ENCODE results near the gene YJEFN3.
A peak's percentile ranks its signal among the peaks of the same experiment; 100 is the strongest.

Gene YJEFN3

DNA sequence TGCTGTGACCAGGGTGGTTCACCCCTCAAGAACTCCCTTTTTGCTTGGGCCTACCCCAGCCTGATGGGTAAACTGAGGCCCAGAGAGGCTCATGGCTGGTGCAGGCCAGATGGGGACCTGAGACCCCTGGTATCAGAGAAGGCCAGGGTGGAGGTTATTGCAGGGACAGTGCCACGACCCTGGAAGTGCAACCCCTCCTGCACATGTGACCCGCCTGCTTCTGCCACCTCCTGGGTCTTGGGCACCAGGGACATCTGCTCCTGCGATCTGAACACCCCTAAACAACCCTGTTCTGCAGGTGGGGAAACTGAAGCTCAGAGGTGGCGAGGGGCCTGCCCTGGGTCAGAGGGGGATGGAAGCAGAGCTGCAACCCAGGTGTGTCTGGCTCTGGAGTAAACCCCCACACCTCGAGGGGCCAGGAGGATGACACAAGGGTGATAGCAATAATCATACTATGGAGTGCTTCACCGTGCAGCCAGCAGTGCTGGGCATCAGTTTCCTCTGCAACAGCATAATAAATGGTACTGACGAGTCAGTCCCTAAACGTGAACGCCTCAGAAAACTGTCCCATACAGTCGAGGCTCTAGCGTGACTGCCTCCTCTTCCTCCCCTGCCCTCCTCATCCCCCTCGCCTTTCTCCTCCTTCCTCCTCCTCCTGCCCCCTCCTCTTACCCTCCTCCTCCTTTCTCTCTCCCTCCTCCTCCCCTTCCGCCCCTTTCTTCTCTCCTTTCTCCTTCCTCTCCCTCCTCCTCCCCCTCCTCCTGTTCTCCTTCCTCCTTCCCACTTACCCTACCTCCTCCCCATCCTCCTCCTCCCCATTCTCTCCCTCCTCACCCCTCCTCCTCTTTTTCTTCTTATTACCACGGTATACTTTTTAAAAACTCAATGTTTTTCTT is 4.3 kb downstream of the YJEFN3 start:
- Histone ChIP-seq H3K27ac (ENCODE audit: insufficient read depth, low read depth, low read length, poor library complexity, severe bottlenecking) (no peak overlapping the region), H3K27me3 (ENCODE audit: control insufficient read depth, insufficient read depth, low read length, poor library complexity, severe bottlenecking) (peaks cover 10% of the 10 kb centered on the region), H3K9me3 (ENCODE audit: control insufficient read depth, low read length) (no peaks in the 10 kb centered on the region), H3K4me3 (ENCODE audit: insufficient read depth, low read depth, low read length) (no peak overlapping the region), H3K4me1 (ENCODE audit: control insufficient read depth, insufficient read depth, low read length) (peaks cover 5% of the 10 kb centered on the region), H3K36me3 (ENCODE audit: control insufficient read depth, insufficient read depth, low read length) (peaks cover 9% of the 10 kb centered on the region)
- 79 to 80% methylated on average over 14 of the region's 14 CpGs for WGBS, 2 experiments

DNA sequence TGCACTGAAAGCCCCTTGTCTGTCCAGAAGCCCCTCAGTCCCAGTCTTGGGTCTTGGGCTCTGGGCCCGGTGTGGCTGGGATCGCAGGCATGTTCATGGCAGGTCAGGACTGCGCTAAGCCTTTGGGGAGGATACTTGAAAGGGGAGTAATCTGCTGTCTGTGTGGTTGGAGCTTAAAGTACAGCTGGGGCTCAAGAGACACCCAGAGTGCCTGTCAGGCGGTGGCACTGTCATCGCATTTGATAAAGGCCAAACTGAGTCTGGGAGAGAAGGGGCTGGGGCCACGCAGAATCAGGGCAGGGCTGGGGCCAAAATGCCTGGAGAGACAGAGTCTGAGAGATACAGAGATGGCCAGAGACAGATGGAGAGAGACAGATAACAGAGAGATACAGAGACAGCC is 5.1 kb downstream of the YJEFN3 start:
- H3K36me3 ChIP-seq (ENCODE audit: control insufficient read depth, insufficient read depth, low read length) = peaks cover under 1% of the 10 kb centered on the region
- peaks cover 13% of the 10 kb centered on the region for H3K4me1 ChIP-seq (ENCODE audit: control insufficient read depth, insufficient read depth, low read length)
- no peaks in the 10 kb centered on the region for H3K9me3 ChIP-seq (ENCODE audit: control insufficient read depth, low read length)
- no peak overlapping the region for H3K27ac ChIP-seq (ENCODE audit: insufficient read depth, low read depth, low read length, poor library complexity, severe bottlenecking)
- H3K27me3 ChIP-seq (ENCODE audit: control insufficient read depth, insufficient read depth, low read length, poor library complexity, severe bottlenecking) = peaks cover 18% of the 10 kb centered on the region
- no peak overlapping the region for H3K4me3 ChIP-seq (ENCODE audit: insufficient read depth, low read depth, low read length)
- 89% methylated on average over 6 of the region's 6 CpGs for WGBS, 2 experiments

DNA sequence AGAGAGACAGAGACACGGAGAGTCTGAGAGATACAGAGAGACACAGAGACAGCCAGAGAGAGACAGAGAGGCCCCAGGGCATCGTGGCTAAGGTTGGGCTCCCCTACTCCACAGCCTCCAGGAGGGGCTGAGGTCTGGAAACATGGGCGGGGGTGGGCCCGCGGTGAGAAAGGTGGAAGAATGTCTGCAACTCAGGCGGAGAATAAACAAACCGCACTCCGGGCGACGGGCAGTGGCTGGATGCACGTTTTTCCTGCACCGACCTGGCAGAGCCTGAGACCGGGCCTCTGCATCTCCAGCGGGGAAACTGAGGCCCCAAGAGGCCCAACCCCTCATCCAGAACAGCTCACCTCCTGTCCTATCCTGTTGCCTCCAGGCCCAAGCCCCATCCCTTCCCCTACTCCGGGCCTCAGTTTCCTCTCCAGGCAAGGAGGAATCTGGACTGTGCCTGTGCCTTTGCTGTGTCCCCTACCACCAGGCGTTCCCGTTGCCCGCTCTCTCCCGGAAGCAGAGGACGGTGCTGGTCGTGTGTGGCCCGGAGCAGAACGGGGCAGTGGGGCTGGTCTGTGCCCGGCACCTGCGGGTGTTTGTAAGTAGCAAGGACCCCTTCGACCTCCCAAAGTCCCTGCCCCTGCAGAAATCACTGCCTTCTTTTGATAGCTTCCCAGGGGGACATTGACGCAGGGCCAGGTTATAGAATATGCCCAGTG is 6.0 kb downstream of the YJEFN3 start:
- 89% methylated on average over 27 of the region's 27 CpGs for WGBS, 2 experiments

DNA sequence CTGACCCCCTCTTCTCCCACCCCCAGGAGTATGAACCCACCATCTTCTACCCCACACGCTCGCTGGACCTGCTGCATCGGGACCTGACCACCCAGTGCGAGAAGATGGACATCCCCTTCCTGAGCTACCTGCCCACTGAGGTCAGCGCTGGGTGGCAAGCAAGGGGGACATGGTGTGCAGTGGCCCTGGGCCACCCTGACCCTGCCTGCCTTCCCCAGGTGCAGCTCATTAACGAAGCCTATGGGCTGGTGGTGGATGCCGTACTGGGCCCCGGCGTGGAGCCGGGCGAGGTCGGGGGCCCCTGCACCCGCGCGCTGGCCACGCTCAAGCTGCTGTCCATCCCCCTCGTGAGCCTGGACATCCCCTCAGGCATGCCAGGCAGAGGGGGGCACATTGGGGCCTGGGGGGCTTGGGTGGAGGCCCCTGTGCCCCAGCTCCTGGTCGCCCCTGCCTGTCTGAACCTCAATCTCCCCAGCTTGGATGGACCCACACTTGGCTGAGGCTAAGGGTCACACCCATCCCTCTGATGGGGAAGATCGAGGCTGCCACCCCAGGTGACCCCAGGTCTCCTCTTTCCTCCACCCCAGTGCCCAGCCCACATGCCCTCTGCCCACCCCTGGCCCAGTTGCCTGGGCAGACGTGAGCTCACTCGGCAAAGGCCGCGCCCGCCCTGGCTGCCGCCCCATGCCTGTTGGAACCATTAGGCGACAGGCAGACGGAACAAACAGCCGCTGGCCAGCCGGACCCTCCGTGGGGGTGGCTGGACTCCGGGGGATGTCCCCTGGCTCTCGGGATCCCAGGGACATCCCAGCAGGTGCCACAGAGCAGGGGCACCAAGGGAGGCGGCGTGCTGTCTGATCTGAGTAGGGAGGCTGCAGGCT is 6.8 kb downstream of the YJEFN3 start:
- peaks cover 35% of the 10 kb centered on the region for H3K27me3 ChIP-seq (ENCODE audit: control insufficient read depth, insufficient read depth, low read length, poor library complexity, severe bottlenecking)
- no peaks in the 10 kb centered on the region for H3K9me3 ChIP-seq (ENCODE audit: control insufficient read depth, low read length)
- 94 to 95% methylated on average over 34 of the region's 34 CpGs for WGBS, 2 experiments
- H3K4me1 ChIP-seq (ENCODE audit: control insufficient read depth, insufficient read depth, low read length) = peaks cover 11% of the 10 kb centered on the region
- no peak overlapping the region for H3K27ac ChIP-seq (ENCODE audit: insufficient read depth, low read depth, low read length, poor library complexity, severe bottlenecking)
- H3K36me3 ChIP-seq (ENCODE audit: control insufficient read depth, insufficient read depth, low read length) = no peaks in the 10 kb centered on the region
- H3K4me3 ChIP-seq (ENCODE audit: insufficient read depth, low read depth, low read length) = no peak overlapping the region

More for the DNA sequence above, 6.0 kb downstream of the YJEFN3 start:
- no peak overlapping the region for H3K27ac ChIP-seq (ENCODE audit: insufficient read depth, low read depth, low read length, poor library complexity, severe bottlenecking)
- H3K36me3 ChIP-seq (ENCODE audit: control insufficient read depth, insufficient read depth, low read length) = no peaks in the 10 kb centered on the region
- peaks cover 11% of the 10 kb centered on the region for H3K4me1 ChIP-seq (ENCODE audit: control insufficient read depth, insufficient read depth, low read length)
- H3K27me3 ChIP-seq (ENCODE audit: control insufficient read depth, insufficient read depth, low read length, poor library complexity, severe bottlenecking) = peaks cover 26% of the 10 kb centered on the region
- H3K4me3 ChIP-seq (ENCODE audit: insufficient read depth, low read depth, low read length) = no peak overlapping the region
- no peaks in the 10 kb centered on the region for H3K9me3 ChIP-seq (ENCODE audit: control insufficient read depth, low read length)

DNA sequence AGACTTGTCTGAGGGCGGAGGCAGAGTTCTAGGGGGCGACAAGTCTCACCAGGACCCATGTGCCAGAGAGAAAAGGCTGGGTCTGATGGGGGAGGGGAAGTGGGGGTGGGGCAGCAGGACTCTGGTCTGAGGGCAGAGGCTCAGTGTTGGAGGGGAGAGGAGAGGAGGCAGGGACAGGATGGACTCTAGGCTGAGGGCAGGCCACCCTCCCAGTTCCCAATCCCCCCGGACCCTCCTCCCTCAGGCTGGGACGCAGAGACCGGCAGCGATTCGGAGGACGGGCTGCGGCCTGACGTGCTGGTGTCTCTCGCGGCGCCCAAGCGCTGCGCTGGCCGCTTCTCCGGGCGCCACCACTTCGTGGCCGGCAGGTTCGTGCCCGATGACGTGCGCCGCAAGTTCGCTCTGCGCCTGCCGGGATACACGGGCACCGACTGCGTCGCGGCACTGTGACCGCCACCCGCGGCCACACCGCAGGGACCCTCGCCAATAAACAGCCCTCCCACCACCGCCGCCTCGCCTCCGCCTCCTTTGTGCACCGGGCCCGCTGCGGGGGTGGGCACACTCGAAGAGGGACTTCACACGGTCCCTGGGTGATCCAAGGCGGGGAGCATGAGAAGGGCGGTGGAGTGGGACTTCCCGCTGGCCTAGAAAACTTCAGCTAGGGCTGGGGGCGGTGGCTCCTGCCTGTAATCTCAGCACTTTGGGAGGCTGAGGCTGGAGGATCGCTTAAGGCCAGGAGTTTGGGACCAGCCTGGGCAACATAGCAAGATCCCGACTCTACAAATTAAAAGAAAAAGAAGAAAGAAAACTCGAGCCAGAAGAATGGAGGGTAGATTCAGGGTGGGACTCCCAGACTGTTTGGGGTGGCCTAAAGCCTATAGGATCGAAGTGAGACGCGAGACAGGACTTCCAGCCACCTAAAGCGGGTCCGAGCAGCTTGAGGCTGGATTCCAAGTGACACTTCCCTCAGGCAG is 8.7 kb downstream of the YJEFN3 start:
- Histone ChIP-seq H3K4me3 (ENCODE audit: insufficient read depth, low read depth, low read length) (no peak overlapping the region), H3K27ac (ENCODE audit: insufficient read depth, low read depth, low read length, poor library complexity, severe bottlenecking) (no peak overlapping the region), H3K4me1 (ENCODE audit: control insufficient read depth, insufficient read depth, low read length) (peaks cover 11% of the 10 kb centered on the region), H3K36me3 (ENCODE audit: control insufficient read depth, insufficient read depth, low read length) (no peaks in the 10 kb centered on the region), H3K27me3 (ENCODE audit: control insufficient read depth, insufficient read depth, low read length, poor library complexity, severe bottlenecking) (peaks cover 46% of the 10 kb centered on the region), H3K9me3 (ENCODE audit: control insufficient read depth, low read length) (no peaks in the 10 kb centered on the region)
- 76% methylated on average over 59 of the region's 59 CpGs for WGBS, 2 experiments

DNA sequence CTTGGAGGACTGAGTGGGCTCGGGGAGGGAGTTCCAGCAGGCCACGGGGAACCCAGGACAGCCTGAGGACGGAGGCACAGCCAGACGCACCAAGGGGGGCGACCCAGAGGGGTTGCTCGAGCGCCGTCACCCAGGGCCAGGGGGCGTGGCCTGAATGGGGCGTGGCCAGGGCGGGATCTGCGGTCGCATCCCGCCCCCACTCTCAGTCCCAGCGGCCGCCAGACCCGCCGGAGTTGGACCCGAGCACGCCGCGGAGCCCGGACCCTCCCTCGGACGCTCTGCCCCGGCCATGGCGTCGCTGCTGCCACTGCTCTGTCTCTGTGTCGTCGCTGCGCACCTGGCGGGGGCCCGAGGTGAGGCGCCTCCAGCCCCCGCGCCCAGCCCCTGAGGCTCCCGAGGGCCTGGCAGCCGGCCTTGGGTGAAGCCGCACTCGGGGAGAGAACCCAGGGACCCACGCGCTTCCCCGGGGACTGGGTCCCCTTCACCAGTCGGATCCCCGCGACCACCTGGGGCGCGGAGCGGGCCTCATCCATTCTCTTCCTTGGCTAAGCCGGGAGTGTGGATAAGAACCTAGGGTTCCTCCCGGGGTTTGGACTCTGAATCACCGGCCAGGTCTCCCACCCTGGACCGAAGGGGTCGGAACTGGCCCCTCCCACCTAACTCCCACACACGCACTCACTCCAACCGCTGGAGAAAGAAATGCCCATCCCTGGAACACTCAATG is 9.5 kb downstream of the YJEFN3 start, which contains the start of gene CILP2:
CILP2 (plus strand) TSS at position 205 of the 724 bp plus-strand sequence; CDS start at position 290, 85 bp downstream.
- 5% methylated on average over 56 of the region's 56 CpGs for WGBS, 2 experiments
- peak within 1 kb of the TSS; percentile 40 for H3K4me3 ChIP-seq (ENCODE audit: insufficient read depth, low read depth, low read length)
- no peak within 1 kb of the TSS for H3K27ac ChIP-seq (ENCODE audit: insufficient read depth, low read depth, low read length, poor library complexity, severe bottlenecking)
- H3K4me1 ChIP-seq (ENCODE audit: control insufficient read depth, insufficient read depth, low read length) = peaks cover 11% of the 10 kb centered on the region
- H3K36me3 ChIP-seq (ENCODE audit: control insufficient read depth, insufficient read depth, low read length) = no peaks in the 10 kb centered on the region
- H3K9me3 ChIP-seq (ENCODE audit: control insufficient read depth, low read length) = no peaks in the 10 kb centered on the region
- peaks cover 46% of the 10 kb centered on the region for H3K27me3 ChIP-seq (ENCODE audit: control insufficient read depth, insufficient read depth, low read length, poor library complexity, severe bottlenecking)

DNA sequence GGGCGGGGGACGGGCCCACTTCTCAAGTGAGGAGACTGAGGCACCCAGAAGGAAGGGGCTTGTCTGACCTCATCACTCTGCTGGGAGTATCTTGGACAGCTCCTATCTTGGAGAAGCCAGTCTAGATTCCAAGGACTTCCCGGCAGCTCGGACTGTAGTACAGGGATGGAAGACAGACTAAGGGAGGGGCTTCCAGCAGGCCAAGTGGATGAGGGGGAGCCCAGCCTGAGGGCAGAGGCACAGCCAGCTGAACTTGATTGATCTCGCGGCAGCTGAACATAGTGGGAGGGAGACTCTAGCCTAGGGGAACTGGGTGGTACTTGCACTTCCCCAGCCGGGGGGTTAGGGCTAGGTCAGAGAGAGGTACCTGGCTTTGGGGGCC is 10.1 kb downstream of the YJEFN3 start:
- no peaks in the 10 kb centered on the region for H3K9me3 ChIP-seq (ENCODE audit: control insufficient read depth, low read length)
- no peaks in the 10 kb centered on the region for H3K36me3 ChIP-seq (ENCODE audit: control insufficient read depth, insufficient read depth, low read length)
- H3K4me1 ChIP-seq (ENCODE audit: control insufficient read depth, insufficient read depth, low read length) = peaks cover 11% of the 10 kb centered on the region
- no peak overlapping the region for H3K27ac ChIP-seq (ENCODE audit: insufficient read depth, low read depth, low read length, poor library complexity, severe bottlenecking)
- H3K4me3 ChIP-seq (ENCODE audit: insufficient read depth, low read depth, low read length) = peak overlapping the region; percentile 40
- H3K27me3 ChIP-seq (ENCODE audit: control insufficient read depth, insufficient read depth, low read length, poor library complexity, severe bottlenecking) = peaks cover 46% of the 10 kb centered on the region
- WGBS, 2 experiments = 61 to 63% methylated on average over 7 of the region's 7 CpGs

DNA sequence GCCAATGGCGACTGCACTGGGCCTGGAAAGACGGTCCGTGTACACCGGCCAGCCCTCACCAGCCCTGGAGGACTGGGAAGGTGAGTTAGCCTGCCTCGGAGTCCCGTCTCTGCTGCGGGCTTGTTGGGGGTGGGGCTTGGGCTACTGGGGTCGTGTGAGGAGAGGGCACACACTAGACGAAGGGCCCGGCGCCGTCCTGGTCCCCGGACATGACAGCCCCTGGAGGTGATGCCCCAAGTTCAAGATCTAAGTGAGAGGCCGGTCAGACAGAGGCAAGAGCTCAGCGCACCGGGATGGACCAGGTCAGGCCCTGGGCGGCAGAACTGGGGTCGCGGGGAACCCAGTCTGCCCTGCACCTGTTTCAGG is 11.0 kb downstream of the YJEFN3 start:
- Histone ChIP-seq H3K4me1 (ENCODE audit: control insufficient read depth, insufficient read depth, low read length) (peaks cover 8% of the 10 kb centered on the region), H3K27ac (ENCODE audit: insufficient read depth, low read depth, low read length, poor library complexity, severe bottlenecking) (no peak overlapping the region), H3K36me3 (ENCODE audit: control insufficient read depth, insufficient read depth, low read length) (no peaks in the 10 kb centered on the region), H3K27me3 (ENCODE audit: control insufficient read depth, insufficient read depth, low read length, poor library complexity, severe bottlenecking) (peaks cover 46% of the 10 kb centered on the region), H3K9me3 (ENCODE audit: control insufficient read depth, low read length) (no peaks in the 10 kb centered on the region), H3K4me3 (ENCODE audit: insufficient read depth, low read depth, low read length) (no peak overlapping the region)
- 78 to 83% methylated on average over 19 of the region's 19 CpGs for WGBS, 2 experiments
